ENCODE data around the gene TTC32.

TTC32 gene

DNA sequence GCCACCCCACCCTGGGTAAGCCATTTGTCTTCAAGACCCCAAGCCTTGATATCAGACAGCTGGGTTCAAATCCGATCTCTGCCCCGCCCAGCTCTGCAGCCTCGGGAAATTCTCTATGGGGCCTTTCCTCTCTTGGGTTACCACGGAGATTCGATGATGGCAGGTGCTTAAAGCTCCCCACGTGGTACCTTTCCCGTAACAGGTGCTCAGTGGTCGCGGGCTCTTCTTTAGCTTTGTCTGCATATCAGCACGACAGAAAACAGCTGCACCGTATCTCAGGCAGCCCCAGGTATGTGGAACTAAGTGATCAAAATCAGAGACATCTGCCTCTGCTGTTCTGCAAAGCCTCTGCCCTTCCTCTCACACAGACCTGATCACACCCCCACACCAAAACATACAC lies 37.4 kb downstream of the TTC32 start:
- Histone ChIP-seq H3K4me1 (ENCODE audit: control insufficient read depth in 1 of 2, insufficient read depth in 1 of 2, low read depth in 1 of 2, low read length in 1 of 2) (peaks cover 10 to 17% of the 10 kb centered on the region in 2 experiments), H3K4me3 (ENCODE audit: low read depth in 1 of 2, low read length in 1 of 2) (no peak overlapping the region), H3K27ac (no peak overlapping the region), H3K27me3 (peaks cover 60% of the 10 kb centered on the region), H3K36me3 (no peaks in the 10 kb centered on the region), H3K9me3 (no peaks in the 10 kb centered on the region)
- TF ChIP-seq, protein P1, sequence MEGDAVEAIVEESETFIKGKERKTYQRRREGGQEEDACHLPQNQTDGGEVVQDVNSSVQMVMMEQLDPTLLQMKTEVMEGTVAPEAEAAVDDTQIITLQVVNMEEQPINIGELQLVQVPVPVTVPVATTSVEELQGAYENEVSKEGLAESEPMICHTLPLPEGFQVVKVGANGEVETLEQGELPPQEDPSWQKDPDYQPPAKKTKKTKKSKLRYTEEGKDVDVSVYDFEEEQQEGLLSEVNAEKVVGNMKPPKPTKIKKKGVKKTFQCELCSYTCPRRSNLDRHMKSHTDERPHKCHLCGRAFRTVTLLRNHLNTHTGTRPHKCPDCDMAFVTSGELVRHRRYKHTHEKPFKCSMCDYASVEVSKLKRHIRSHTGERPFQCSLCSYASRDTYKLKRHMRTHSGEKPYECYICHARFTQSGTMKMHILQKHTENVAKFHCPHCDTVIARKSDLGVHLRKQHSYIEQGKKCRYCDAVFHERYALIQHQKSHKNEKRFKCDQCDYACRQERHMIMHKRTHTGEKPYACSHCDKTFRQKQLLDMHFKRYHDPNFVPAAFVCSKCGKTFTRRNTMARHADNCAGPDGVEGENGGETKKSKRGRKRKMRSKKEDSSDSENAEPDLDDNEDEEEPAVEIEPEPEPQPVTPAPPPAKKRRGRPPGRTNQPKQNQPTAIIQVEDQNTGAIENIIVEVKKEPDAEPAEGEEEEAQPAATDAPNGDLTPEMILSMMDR (IDR thresholded peaks at IDR 0.05) = no peak

DNA sequence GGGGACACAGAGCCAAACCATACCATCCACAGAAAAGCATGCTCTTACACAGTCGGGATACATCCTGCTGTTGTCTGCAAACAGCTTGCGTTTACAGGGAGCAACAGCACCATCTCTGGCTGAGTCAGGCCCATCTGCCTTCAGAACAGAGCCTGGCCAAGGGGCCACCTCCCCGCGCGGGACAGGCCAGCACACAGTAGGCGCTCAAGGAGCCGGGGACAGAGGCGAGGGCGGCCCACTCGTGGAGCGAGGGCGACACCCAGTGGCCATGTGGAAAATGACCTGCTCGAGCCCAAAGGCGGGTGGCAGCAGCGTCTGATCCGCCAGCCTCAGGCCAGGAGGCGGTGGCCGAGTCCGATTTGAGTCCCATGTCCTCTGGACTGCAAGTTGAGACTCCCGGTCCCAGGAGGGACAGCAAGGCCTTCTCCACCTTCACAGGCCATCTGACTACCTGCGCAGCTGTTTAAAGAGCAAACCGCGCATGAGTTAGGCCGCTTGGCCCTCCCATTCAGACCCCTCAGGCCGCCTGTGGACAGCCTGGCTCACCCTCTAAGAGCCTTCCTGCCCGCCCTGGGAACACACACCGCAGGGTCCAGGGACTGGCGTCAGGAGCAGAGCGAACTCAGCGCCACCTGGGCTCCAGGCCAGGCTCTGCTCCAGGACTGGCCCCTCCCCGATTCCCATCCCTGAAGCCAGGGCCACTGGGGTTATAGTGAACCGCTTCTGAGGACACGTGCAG lies 38.3 kb downstream of the TTC32 start:
- Histone ChIP-seq H3K4me3 (ENCODE audit: low read depth in 1 of 2, low read length in 1 of 2) (no peak overlapping the region), H3K27me3 (peaks cover 55% of the 10 kb centered on the region), H3K4me1 (ENCODE audit: control insufficient read depth in 1 of 2, insufficient read depth in 1 of 2, low read depth in 1 of 2, low read length in 1 of 2) (peaks cover 9 to 11% of the 10 kb centered on the region in 2 experiments), H3K27ac (no peak overlapping the region), H3K36me3 (no peaks in the 10 kb centered on the region), H3K9me3 (no peaks in the 10 kb centered on the region)
- TF ChIP-seq, protein P1 (IDR thresholded peaks at IDR 0.05) = peak; percentile 89

DNA sequence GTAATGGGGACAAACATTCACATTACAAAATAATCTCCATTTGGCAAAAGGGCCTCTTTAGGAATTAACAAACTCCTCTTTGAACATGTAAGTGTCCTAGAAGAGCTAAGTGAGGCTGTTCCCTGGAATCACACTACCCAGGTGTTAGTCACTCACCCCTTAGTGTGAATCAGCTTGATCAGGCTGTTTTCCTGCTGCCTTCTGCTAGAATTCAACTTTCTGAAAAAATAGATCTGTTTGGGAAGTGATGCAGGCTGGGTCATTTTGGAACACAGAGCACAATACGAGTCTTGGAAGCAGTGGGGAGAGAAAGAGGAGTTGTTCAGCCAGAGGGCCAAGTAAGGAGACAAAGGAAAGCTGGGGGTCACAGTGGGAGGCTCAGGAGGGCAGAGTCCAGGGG lies 40.0 kb downstream of the TTC32 start:
- Histone ChIP-seq H3K27me3 (peaks cover 50% of the 10 kb centered on the region), H3K27ac (no peak overlapping the region), H3K9me3 (no peaks in the 10 kb centered on the region), H3K4me1 (ENCODE audit: control insufficient read depth in 1 of 2, insufficient read depth in 1 of 2, low read depth in 1 of 2, low read length in 1 of 2) (peaks cover 3 to 6% of the 10 kb centered on the region in 2 experiments), H3K4me3 (ENCODE audit: low read depth in 1 of 2, low read length in 1 of 2) (no peak overlapping the region), H3K36me3 (no peaks in the 10 kb centered on the region)
- TF ChIP-seq, protein P1 (IDR thresholded peaks at IDR 0.05) = no peak

DNA sequence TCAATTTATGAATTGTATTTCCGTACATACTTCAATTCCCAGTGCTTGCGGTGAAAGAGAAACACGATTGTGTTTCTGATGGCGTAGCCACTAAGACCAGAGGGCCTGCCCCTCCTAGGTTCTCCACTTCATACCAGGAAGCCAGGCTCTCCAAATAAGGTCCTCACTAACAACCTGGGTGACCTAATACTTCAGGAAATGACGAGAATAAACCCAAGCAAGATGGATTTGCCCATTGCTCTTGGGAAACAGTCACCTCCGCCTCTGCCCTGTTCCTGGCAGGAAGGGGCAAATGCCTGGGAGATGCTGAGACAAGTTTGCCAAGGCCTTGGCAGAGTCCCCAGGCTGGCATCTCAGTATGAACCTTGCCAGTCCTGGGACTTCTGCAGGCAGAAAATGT lies 41.8 kb downstream of the TTC32 start:
- H3K27ac ChIP-seq = no peak overlapping the region
- H3K27me3 ChIP-seq = peaks cover 49% of the 10 kb centered on the region
- H3K36me3 ChIP-seq = no peaks in the 10 kb centered on the region
- H3K4me1 ChIP-seq (ENCODE audit: control insufficient read depth in 1 of 2, insufficient read depth in 1 of 2, low read depth in 1 of 2, low read length in 1 of 2) = peaks cover 3 to 6% of the 10 kb centered on the region in 2 experiments
- H3K9me3 ChIP-seq = no peaks in the 10 kb centered on the region
- TF ChIP-seq, protein P1 (IDR thresholded peaks at IDR 0.05) = no peak
- H3K4me3 ChIP-seq (ENCODE audit: low read depth in 1 of 2, low read length in 1 of 2) = no peak overlapping the region

DNA sequence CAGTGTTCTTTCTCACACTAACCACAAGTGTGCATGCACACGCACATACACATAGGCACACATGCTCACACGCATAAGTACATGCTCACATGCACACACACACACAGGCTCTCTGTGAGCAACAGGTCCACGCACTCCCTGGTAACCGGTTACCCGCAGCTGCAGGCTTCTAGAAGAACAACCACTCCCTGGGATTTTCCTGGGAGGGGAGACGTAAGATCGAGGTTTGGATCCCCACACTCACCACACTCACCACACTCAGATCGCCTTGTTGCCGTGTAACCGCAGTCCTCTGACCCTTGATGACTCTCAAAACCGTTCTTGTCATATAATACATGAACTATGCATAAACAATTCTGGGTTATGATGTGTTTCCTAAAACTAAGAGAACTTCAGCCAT lies 42.2 kb downstream of the TTC32 start:
- Histone ChIP-seq H3K27me3 (peaks cover 44% of the 10 kb centered on the region), H3K36me3 (no peaks in the 10 kb centered on the region), H3K9me3 (no peaks in the 10 kb centered on the region), H3K4me3 (ENCODE audit: low read depth in 1 of 2, low read length in 1 of 2) (no peak overlapping the region), H3K4me1 (ENCODE audit: control insufficient read depth in 1 of 2, insufficient read depth in 1 of 2, low read depth in 1 of 2, low read length in 1 of 2) (peaks cover 3 to 6% of the 10 kb centered on the region in 2 experiments), H3K27ac (no peak overlapping the region)
- TF ChIP-seq, protein P1 (IDR thresholded peaks at IDR 0.05) = no peak
